GM21423 (cell line): ENCODE measurements around the gene C2CD4A.
A peak's percentile ranks its signal among the peaks of the same experiment; 100 is the strongest.
"Not testable (repeated sequence)": the region's sequence is repeated elsewhere in the genome, so short reads cannot be mapped to it uniquely, and the experiment has no call there.

Source experiments
- ATAC-seq: cut with Tn5 transposase; IDR thresholded peaks from one replicate; pipeline ENCODE4 v1.9.1; 2021; ENCODE audit warnings: mild to moderate bottlenecking, moderate library complexity; ENCODE audit not compliant: unreplicated experiment

Gene C2CD4A, protein sequence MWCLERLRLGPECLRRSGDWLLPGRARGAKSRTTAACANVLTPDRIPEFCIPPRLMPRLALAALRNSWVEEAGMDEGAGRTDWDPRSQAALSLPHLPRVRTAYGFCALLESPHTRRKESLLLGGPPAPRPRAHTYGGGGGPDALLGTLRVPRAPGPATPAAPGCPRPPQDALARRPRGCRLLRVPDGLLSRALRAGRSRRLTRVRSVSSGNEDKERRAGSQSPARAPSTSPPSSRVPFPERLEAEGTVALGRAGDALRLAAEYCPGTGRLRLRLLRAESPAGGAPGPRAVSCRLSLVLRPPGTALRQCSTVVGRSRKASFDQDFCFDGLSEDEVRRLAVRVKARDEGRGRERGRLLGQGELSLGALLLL

GRCh38 chr15:62066663-62067447, at the start of gene C2CD4A:
Gene C2CD4A (plus strand): TSS chr15:62066977. CDS start chr15:62067614, 637 bp downstream.
- ATAC-seq, result no peak

DNA sequence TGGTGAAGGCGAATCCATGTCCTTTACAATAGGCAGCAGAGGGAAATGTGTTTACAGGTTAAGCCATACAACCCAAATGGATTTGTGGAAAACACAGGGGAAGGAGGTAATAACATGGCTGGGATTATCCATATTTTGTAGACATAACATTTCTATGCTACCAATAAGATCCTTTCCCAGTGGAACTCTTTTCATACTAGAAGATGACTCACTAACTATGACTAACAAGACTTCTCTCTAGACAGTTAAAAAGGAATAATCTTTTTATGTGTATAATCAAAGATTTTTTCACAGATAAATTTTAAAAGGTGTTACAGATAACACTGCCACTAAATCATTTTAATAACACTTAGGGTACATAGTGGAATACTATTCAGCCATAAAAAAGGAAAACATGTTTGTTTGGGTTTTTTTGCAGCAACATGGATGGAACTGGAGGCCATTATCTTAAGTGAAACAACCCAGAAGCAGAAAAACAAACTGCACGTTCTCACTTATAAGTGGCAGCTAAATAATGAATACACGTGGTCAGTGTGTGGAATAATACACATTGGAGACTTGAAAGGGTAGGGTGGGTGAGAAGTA, 46.1 kb upstream of the C2CD4A start:
- no peak for ATAC-seq

GRCh38 chr15:62021991-62022600, 44.7 kb upstream of the C2CD4A start:
- no peak for ATAC-seq

DNA sequence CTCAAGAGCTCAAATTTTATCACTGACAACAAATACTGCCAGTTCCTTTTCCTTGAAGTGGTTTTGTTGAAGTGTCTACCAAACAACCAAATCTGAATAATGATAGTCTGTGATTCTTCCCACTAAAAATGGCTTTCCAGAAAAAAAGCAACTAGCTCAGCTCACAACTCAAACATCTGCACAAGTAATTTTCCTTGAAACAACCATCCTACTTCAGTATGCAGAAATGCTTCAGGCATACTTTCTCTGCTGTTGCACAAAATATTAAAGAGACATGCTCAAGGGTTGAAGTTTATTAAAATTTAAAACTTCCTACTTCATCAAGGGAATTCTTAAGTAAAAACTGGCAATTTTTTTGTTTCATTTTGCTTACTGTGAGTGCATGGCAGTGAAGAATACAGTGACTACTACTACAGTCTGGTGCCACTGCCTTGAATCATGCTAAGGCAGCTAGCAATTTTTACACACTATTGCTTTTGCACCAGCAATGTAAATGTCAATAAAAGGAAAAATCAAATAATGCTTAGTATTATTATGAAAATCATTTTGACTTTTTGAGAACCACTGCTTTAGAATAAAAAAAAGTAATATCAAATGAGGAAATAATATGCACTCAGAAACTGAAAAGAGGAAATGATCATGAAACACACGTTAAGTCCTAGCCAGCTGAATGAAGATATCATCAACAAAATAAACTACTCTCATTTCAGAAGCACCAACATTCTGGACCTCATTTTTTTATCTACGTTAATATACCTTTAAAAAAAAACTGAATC, 40.1 kb upstream of the C2CD4A start:
- ATAC-seq, result no peak

DNA sequence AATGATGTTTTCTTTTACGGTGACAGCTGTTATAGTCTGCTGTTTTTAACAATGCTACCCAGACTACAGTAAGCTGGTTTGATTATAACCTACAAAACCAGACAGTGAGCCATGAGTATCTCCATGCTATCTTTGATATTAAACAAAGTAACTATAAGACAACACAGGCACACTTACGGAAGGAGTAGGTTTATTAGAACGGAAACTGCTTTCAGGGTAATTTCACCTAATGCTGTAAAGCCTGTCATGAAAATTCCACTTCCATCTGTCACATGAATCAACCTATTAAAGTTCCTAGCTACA, 39.6 kb upstream of the C2CD4A start:
- no peak for ATAC-seq

DNA sequence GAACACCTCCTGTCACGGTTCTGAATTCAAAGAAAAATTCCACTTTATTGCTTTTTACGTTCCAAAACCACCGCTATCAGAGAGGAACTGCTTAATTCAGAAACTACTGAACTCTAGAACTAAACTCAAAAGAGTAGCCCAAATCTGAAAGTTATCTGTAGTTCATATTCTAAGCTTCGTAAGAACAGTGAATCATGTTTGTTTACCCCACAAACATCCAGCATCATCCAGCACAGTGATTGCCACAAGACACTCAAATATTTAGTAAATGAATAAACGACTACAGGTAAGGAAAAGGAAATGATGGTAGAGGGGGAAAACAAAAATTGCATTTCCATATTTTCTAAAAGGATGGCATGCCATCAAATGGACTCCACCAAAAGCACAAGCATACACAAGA, 38.9 kb upstream of the C2CD4A start:
- no peak for ATAC-seq

- no peak for ATAC-seq
Measured at GRCh38 chr15:62035256-62035924, 31.4 kb upstream of the C2CD4A start.

GRCh38 chr15:62046078-62046743, 20.6 kb upstream of the C2CD4A start:
- peak; percentile 74 for ATAC-seq

DNA sequence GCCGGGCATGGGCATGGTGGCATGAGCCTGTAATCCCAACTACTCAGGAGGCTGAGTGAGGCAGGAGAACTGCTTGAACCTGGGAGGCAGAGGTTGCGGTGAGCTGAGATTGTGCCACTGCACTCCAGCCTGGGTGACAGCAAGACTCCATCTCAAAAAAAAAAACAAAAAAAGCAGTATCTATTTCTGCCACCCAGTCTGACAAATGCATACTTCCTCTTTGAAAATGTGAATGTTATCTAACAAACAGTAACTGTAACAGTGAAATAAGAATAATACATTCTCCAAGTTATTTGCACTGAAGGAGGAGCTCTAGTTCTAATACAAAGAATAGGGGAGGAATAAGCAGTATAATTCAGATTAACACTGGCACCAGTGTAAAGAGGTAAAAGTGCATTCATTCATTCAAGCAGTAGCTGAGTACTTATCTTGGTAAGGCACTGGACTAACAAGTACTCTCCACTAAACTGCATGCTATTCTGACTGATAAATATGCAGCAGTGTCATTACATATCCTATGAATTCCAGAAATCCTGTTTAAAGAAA, 19.4 kb upstream of the C2CD4A start:
- ATAC-seq, result no peak

DNA sequence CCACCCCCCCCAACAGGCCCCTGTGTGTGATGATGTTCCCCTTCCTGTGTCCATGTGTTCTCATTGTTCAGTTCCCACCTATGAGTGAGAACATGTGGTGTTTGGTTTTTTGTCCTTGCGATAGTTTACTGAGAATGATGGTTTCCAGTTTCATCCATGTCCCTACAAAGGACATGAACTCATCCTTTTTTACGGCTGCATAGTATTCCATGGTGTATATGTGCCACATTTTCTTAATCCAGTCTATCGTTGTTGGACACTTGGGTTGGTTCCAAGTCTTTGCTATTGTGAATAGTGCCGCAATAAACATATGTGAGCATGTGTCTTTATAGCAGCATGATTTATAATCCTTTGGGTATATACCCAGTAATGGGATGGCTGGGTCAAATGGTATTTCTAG, 18.5 kb upstream of the C2CD4A start:
- ATAC-seq, result not testable (repeated sequence)

GRCh38 chr15:62050115-62050514, 16.7 kb upstream of the C2CD4A start:
- ATAC-seq, result no peak

DNA sequence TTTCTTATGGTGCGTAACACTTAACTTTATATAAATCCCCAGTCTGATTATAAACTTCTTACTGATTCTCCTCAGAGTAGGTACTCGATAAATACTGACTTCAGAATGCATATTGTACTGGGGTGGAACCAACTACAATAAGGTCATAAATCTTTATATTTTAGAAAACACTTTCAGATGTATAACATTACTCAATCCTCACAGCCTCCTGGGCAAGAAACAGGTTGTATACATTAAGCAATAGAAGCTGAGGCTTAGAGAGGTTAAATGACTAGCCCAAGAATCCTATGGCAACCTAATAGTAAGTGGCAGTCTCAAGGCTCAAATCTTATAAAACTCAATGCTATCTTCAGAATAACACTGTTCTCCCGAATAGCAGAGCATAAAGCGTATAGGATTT, 15.6 kb upstream of the C2CD4A start:
- ATAC-seq, result no peak

- peak; percentile 59 for ATAC-seq
Measured at GRCh38 chr15:62052713-62053112, 14.1 kb upstream of the C2CD4A start.

- ATAC-seq, result no peak
Measured at GRCh38 chr15:62053439-62054085, 13.2 kb upstream of the C2CD4A start.

GRCh38 chr15:62054979-62055378, 11.8 kb upstream of the C2CD4A start:
- ATAC-seq, result no peak

DNA sequence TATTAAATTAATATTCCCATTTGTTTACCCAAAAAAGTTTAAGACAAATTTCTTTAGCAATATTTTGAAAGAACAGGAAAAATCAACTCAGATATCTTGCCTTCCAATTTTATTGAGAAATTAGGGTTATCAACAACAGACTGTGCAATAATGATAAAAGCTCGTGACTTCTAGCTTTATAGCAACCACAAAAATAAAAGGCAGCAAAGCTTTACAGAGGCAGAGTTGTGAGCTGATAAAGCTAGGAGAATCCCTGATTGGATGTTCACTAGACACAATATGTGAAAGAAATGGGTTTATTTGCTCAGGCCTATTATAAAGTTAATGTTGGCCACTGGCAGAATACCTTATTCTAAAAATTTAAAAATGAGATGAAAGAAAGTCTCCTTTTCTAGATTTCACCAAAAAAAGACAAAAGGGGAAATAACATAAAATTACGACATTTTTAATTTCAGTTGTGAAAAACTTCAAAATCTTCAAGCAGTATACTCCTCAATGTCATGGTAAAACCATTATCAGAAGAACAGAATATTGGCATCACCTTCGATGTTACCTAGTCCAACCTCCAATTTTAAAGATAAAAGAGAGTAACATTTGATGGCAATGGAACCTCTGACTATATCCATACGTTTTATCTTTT, 9.3 kb upstream of the C2CD4A start:
- ATAC-seq, result no peak

DNA sequence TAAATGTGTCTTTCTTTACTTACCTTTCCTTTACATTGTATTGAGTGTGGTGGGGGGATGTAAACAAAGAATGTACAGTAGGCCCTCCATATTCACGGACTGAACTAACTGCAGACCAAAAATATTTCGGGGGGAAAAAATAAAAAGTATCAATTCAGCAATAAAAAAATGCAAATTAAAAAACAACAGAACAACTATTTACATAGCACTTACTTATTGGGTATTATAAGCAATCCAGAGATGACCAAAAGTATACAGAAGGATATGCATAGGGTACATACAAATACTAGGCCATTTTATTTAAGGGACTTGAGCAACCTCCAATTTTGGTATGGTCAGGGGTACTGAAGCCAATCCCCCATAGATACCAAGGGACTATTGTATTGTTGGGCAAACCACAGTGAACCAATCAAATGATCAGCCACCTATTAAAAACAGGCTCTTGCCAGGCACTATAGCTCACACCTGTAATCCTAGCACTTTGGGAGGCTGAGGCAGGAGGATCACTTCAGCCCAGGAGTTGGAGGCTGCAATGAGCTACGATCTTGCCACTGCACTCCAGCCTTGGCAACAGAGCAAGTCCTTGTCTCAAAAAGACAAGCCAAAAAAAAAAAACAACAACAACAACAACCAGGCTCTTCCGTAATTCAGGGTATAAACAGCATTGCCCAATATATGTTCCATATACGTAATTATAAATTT, 8.3 kb upstream of the C2CD4A start:
- ATAC-seq, result no peak
